ENCODE results near the gene EHBP1L1.

The EHBP1L1 gene

DNA sequence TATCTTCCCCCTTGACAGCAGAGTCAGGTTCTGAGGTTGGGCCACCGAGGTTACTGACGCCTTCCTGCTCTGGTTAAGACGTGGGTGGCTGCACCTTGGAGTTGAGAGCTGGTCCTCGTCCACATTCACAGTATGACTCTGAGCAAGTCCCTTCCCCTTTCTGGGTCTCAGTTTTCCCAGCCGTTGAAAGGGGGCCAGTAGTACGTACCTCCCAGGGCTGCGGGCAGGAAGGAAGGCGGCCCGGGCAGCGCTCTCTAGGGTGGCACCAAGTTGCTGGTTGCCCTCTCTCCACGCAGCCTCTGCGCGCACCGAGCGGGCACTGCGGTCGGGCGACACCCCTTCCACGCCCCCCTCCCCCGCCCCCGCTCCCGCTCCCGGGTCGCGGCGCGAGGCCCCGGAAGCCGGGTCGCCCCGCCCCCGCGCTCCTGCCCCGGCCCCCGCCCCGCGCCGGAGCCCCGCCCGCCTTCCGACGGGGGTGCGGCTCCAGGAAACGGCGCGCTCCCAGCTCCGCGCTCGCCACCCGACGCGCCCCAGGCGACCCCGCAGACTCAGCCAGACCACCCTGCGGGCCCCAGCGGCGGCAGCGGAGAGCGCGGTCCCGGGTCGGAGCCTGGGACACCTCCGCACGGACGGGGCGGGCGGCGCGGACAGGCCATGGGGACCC lies at the start of gene EHBP1L1:
TSS of gene EHBP1L1 (plus strand) at position 486 of the 664 bp plus-strand sequence. CDS start 250 bp downstream, outside the sequence.
- TF ChIP-seq, protein P1, sequence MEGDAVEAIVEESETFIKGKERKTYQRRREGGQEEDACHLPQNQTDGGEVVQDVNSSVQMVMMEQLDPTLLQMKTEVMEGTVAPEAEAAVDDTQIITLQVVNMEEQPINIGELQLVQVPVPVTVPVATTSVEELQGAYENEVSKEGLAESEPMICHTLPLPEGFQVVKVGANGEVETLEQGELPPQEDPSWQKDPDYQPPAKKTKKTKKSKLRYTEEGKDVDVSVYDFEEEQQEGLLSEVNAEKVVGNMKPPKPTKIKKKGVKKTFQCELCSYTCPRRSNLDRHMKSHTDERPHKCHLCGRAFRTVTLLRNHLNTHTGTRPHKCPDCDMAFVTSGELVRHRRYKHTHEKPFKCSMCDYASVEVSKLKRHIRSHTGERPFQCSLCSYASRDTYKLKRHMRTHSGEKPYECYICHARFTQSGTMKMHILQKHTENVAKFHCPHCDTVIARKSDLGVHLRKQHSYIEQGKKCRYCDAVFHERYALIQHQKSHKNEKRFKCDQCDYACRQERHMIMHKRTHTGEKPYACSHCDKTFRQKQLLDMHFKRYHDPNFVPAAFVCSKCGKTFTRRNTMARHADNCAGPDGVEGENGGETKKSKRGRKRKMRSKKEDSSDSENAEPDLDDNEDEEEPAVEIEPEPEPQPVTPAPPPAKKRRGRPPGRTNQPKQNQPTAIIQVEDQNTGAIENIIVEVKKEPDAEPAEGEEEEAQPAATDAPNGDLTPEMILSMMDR (IDR thresholded peaks at IDR 0.05; ENCODE audit: low read depth, low read length, missing control alignments), result no peak
- H3K4me3 ChIP-seq (ENCODE audit: low read depth, low read length), result peak within 1 kb of the TSS; percentile 90
- DNase-seq (ENCODE audit: low read depth), result peak; percentile 75

DNA sequence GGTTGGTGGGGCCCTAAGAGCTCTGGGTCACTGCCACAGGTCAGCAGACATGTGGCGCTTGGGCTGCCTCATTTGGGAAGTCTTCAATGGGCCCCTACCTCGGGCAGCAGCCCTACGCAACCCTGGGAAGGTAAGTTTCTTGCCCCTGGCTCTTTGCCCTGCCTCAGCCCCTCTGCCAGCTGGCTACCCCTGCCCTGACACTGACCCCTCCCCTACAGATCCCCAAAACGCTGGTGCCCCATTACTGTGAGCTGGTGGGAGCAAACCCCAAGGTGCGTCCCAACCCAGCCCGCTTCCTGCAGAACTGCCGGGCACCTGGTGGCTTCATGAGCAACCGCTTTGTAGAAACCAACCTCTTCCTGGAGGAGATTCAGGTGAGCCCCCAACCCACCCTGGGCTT lies 49.1 kb upstream of the EHBP1L1 start:
- TF ChIP-seq, protein P1 (IDR thresholded peaks at IDR 0.05; ENCODE audit: low read depth, low read length, missing control alignments), result no peak
- no peak overlapping the region for H3K4me3 ChIP-seq (ENCODE audit: low read depth, low read length)

DNA sequence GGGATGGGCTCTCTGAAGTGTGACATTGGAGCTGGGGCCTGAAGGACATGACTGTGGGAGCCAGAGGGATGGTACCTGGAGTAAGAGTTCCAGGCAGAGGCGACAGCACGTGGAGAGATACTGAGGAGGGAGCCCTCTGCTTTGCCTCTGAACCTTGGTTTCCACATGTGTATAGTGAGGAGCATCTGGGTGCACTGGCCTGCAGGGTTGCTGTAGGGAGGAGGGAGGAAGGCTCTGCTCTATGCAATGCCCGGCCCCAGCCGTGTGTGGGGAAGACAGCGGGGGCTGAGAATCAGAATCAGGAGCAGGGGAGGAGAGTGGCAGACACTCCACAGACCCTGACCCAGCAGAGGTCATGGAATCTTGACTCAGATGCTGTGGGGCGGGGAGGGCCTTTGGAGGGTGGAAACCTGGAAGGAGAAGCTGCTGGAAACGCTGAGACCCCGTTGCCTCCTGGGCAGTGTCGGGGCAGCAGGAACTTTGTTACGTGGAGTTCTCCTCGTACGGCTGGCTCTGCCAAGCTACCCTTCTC lies 47.0 kb upstream of the EHBP1L1 start:
- no peak for DNase-seq (ENCODE audit: low read depth)
- TF ChIP-seq, protein P1 (IDR thresholded peaks at IDR 0.05; ENCODE audit: low read depth, low read length, missing control alignments), result no peak
- no peak overlapping the region for H3K4me3 ChIP-seq (ENCODE audit: low read depth, low read length)

More for the DNA sequence above, 49.1 kb upstream of the EHBP1L1 start:
- DNase-seq (ENCODE audit: low read depth), result no peak

DNA sequence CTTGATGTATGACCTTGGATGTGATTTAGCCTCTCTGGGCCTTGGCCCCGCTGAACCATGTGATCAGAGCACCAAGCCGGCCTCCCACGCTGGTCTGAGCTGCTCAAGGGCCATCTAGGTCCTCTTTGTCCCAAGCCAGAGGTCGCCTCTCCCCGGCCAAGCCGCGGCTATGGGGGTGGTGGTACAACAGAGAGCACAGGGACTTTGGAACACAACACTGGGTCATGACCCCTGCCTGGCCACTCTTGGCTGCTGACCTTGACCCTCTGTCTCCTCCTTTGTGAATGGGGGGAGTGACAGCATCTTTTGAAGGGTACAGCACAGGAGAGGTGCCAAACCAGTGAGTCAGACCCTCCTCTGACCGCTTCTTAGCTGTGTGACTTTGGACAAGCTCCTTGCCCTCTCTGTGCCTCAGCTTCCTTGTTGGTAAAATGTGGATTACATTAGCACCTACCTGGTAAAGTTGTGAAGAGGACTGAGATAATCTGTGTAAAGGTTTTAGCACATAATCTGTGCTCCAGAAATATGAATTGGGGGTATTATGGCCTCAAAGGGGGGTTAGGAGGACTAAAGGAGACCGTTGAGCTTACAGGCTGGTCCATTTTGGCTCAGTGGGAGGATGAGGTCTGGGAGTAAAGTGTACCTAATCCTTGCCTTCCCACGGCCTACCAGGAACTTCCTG lies 46.2 kb upstream of the EHBP1L1 start:
- no peak overlapping the region for H3K4me3 ChIP-seq (ENCODE audit: low read depth, low read length)
- no peak for DNase-seq (ENCODE audit: low read depth)
- TF ChIP-seq, protein P1 (IDR thresholded peaks at IDR 0.05; ENCODE audit: low read depth, low read length, missing control alignments), result no peak

DNA sequence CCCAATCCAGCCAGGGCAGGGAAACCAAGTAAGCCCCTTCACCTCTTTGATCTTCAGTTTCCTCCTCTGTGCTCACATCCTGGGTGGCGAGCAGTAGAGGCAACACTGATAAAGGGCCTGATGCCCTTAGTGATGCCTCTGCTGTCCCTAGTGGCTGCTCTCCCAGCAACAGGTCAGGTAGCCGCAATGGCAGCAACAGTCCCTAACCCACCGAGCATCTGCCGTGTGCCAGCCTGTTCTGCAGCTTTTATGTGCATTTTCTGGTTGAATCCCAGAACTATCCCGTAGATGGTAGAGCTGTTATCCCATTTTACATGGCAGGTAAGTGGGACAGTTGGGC lies 45.7 kb upstream of the EHBP1L1 start:
- TF ChIP-seq, protein P1 (IDR thresholded peaks at IDR 0.05; ENCODE audit: low read depth, low read length, missing control alignments), result peak; percentile 48
- no peak overlapping the region for H3K4me3 ChIP-seq (ENCODE audit: low read depth, low read length)
- no peak for DNase-seq (ENCODE audit: low read depth)

DNA sequence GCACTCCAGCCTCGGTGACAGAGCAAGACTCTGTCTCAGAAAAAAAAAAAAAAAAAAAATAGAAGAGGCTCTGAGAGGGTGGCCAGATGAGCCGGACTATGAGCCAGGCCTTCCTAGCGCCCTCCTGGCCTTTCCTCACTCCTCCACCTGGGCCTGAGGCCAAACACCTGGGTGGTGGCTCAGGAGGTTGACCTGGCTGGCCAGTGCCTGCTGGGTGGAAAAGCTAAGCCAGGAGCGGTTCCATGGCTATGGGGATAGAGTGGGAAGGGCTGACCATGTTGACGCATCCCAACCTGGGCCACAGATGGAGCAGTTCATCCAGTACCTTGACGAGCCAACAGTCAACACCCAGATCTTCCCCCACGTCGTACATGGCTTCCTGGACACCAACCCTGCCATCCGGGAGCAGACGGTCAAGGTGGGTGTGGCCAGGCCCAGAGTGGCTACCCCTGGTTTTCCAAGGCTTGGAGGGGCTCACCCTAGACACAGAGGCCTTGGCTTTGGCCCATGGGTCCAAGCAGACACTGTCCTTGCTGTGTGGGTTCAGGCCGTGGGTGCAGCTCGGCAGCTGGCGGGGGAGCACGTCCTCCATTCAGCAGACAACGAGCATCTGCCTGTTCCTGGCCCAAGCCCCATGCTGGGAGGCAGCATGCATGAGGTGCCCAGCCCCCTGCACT lies 43.3 kb upstream of the EHBP1L1 start:
- no peak for DNase-seq (ENCODE audit: low read depth)
- H3K4me3 ChIP-seq (ENCODE audit: low read depth, low read length), result no peak overlapping the region
- TF ChIP-seq, protein P1 (IDR thresholded peaks at IDR 0.05; ENCODE audit: low read depth, low read length, missing control alignments), result no peak

Measured in GM12864 (cell line).